Lung (tissue), 12 donors: ENCODE results near the gene PCDHA6. TPM values are rescaled to one million over a fixed set of nuclear protein-coding genes. Genes with fewer than 3 reads are reported as not detected.
A peak's percentile ranks its signal among the peaks of the same experiment; 100 is the strongest.
"Not testable (repeated sequence)": the region's sequence is repeated elsewhere in the genome, so short reads cannot be mapped to it uniquely, and the experiment has no call there.

Experiments used
- ATAC-seq: fragments of 200-7000 bp; cut with Tn5 transposase; one replicate; pipeline ENCODE4 v1.9.1; 2020; ENCODE audit warnings: moderate number of reproducible peaks; ENCODE audit not compliant: insufficient read depth, low FRiP score
- DNase-seq, 3 donors: peaks; one replicate each; pipeline ENCODE4 v3.0.0-alpha.2; 2013 to 2017
- H3K27ac ChIP-seq, 2 donors: one replicate each; pipeline ENCODE4 v1.5.1; 2013; ENCODE audit warnings: mild to moderate bottlenecking in 2 of 2, moderate library complexity in 2 of 2, control low read depth in 1 of 2, inconsistent platforms in 1 of 2, low read depth in 1 of 2, low read length in 1 of 2
- H3K27me3 ChIP-seq, 3 donors: one replicate each; pipeline ENCODE4 v1.5.1; 2013; ENCODE audit warnings: low read length in 2 of 3; ENCODE audit not compliant: control insufficient read depth in 3 of 3, insufficient read depth in 3 of 3
- H3K36me3 ChIP-seq, 4 donors: one replicate each; pipeline ENCODE4 v1.5.1; 2013; ENCODE audit warnings: low read length in 4 of 4, mild to moderate bottlenecking in 1 of 4, moderate library complexity in 1 of 4; ENCODE audit not compliant: control insufficient read depth in 4 of 4, insufficient read depth in 4 of 4
- H3K4me1 ChIP-seq, 5 donors: one replicate each; pipeline ENCODE4 v1.5.1; 2013; ENCODE audit warnings: low read length in 5 of 5, mild to moderate bottlenecking in 2 of 5, moderate library complexity in 1 of 5; ENCODE audit not compliant: control insufficient read depth in 5 of 5, insufficient read depth in 5 of 5
- H3K4me3 ChIP-seq: one replicate; pipeline ENCODE4 v1.5.1; 2013; ENCODE audit warnings: mild to moderate bottlenecking, control low read depth, moderate library complexity
- H3K9ac ChIP-seq, 2 donors: one replicate each; pipeline ENCODE4 v1.5.1; 2013; ENCODE audit warnings: low read length in 2 of 2, control low read depth in 1 of 2; ENCODE audit not compliant: insufficient read depth in 1 of 2
- H3K9me3 ChIP-seq, 4 donors: one replicate each; pipeline ENCODE4 v1.5.1; 2013; ENCODE audit warnings: low read length in 3 of 4, mild to moderate bottlenecking in 1 of 4, moderate library complexity in 1 of 4; ENCODE audit not compliant: control insufficient read depth in 4 of 4, insufficient read depth in 3 of 4
- WGBS, 2 donors: extraction: QIAGEN DNeasy Blood & Tissue Kit; methylation state at CpG; one replicate each; pipeline ENCODE4 v1.1.7; 2013; 5-methylcytosine and 5-hydroxymethylcytosine counted together
- polyA plus RNA-seq, 2 donors: library from polyadenylated mRNA; stranded (reverse); fragments of 200-250 nt; gene quantifications; one replicate each; pipeline ENCODE4 v1.2.1, GENCODE V29; 2013
- total RNA-seq, 2 donors: library from RNA; depleted of rRNA in 1 of 2; stranded (reverse); fragments of >200 nt in 1 of 2; gene quantifications; one replicate each; pipeline ENCODE4 v1.2.1, GENCODE V29; 2014 to 2021
- TF ChIP-seq, protein P1 (sequence below): IDR thresholded peaks from 2 replicates; pipeline ENCODE4 v1.5.1; 2012; ENCODE audit warnings: mild to moderate bottlenecking; ENCODE audit errors: control extremely low read depth, extremely low read depth
- donor health status: control.
- donor health status: control.
- donor health status: Bipolar disorder and iron deficiency.
- donor health status: healthy.
- donor health status: DM: yes; HTN: yes; CAD: no.

The PCDHA6 gene
- total and polyA plus RNA-seq, 4 donors, result 0.11 to 0.92 (median 0.35) TPM

DNA sequence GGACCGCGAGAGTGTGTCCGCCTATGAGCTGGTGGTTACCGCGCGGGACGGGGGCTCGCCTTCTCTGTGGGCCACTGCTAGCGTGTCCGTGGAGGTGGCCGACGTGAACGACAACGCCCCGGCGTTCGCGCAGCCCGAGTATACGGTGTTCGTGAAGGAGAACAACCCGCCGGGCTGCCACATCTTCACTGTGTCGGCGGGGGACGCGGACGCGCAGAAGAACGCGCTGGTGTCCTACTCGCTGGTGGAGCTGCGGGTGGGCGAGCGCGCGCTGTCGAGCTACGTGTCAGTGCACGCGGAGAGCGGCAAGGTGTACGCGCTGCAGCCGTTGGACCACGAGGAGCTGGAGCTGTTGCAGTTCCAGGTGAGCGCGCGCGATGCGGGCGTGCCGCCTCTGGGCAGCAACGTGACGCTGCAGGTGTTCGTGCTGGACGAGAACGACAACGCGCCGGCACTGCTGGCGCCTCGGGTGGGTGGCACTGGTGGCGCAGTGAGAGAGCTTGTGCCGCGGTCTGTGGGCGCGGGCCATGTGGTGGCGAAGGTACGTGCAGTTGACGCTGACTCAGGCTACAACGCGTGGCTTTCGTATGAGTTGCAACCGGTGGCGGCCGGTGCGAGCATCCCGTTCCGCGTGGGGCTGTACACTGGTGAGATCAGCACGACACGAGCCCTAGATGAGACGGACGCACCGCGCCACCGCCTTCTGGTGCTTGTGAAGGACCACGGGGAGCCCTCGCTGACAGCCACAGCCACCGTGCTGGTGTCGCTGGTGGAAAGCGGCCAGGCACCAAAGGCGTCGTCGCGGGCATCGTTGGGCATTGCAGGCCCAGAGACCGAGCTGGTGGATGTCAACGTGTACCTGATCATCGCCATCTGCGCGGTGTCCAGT is 8.1 kb downstream of the PCDHA6 start:
- Histone ChIP-seq H3K4me3 (no peak overlapping the region), H3K36me3 (no peaks in the 10 kb centered on the region), H3K9me3 (peaks cover 0 to 21% (median 2%) of the 10 kb centered on the region in 4 donors), H3K4me1 (no peaks in the 10 kb centered on the region), H3K27ac (no peak overlapping the region), H3K27me3 (no peaks in the 10 kb centered on the region), H3K9ac (no peak overlapping the region)
- TF ChIP-seq, protein P1, sequence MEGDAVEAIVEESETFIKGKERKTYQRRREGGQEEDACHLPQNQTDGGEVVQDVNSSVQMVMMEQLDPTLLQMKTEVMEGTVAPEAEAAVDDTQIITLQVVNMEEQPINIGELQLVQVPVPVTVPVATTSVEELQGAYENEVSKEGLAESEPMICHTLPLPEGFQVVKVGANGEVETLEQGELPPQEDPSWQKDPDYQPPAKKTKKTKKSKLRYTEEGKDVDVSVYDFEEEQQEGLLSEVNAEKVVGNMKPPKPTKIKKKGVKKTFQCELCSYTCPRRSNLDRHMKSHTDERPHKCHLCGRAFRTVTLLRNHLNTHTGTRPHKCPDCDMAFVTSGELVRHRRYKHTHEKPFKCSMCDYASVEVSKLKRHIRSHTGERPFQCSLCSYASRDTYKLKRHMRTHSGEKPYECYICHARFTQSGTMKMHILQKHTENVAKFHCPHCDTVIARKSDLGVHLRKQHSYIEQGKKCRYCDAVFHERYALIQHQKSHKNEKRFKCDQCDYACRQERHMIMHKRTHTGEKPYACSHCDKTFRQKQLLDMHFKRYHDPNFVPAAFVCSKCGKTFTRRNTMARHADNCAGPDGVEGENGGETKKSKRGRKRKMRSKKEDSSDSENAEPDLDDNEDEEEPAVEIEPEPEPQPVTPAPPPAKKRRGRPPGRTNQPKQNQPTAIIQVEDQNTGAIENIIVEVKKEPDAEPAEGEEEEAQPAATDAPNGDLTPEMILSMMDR, result no peak
- WGBS, 2 donors, result 41 to 49% methylated on average over 103 of the region's 103 CpGs
- ATAC-seq (no peak), DNase-seq (no peak)

DNA sequence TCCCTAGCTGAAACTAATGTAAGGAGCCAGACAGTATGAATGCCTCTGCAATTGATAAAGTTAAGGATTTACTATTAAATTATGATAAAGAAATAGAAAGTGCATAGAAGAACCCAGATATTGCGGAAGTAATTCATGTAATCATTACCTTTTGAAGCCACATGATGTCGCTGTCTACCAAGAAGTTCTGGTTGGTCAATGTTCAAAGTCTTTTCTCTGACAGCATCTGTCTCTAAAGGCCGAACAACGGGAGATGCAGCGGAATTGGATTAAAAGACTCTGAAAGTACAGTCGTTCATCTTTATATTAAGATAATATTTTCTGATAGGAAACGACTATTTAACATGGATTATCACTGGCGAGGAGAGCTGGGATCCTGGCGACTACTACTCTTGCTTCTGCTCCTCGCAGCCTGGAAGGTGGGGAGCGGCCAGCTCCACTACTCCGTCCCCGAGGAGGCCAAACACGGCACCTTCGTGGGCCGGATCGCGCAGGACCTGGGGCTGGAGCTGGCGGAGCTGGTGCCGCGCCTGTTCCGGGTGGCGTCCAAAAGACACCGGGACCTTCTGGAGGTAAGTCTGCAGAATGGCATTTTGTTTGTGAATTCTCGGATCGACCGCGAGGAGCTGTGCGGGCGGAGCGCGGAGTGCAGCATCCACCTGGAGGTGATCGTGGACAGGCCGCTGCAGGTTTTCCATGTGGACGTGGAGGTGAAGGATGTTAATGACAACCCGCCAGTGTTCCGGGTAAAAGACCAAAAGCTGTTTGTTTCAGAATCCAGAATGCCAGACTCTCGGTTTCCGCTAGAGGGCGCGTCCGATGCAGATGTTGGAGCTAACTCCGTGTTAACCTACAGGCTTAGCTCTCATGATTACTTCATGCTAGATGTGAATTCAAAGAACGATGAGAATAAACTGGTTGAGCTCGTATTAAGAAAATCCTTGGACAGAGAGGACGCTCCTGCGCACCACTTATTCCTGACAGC is 13.5 kb downstream of the PCDHA6 start, which contains the start of gene PCDHA8:
Gene PCDHA8 (plus strand): TSS at position 210 of the 985 bp plus-strand sequence. CDS start 135 bp downstream, at position 345.
- no peak within 1 kb of the TSS for H3K27ac ChIP-seq
- H3K4me1 ChIP-seq, result no peaks in the 10 kb centered on the region
- H3K9ac ChIP-seq, result no peak within 1 kb of the TSS
- DNase-seq (peak in 1 of 3 donors; percentile 1), ATAC-seq (no peak)
- H3K4me3 ChIP-seq, result no peak within 1 kb of the TSS
- H3K36me3 ChIP-seq, result no peaks in the 10 kb centered on the region
- 17 to 25% methylated on average over 40 to 47 of the region's 47 CpGs for WGBS, 2 donors
- peaks cover 0 to 13% (median 1%) of the 10 kb centered on the region in 4 donors for H3K9me3 ChIP-seq
- no peaks in the 10 kb centered on the region for H3K27me3 ChIP-seq
- TF ChIP-seq, protein P1, result no peak

DNA sequence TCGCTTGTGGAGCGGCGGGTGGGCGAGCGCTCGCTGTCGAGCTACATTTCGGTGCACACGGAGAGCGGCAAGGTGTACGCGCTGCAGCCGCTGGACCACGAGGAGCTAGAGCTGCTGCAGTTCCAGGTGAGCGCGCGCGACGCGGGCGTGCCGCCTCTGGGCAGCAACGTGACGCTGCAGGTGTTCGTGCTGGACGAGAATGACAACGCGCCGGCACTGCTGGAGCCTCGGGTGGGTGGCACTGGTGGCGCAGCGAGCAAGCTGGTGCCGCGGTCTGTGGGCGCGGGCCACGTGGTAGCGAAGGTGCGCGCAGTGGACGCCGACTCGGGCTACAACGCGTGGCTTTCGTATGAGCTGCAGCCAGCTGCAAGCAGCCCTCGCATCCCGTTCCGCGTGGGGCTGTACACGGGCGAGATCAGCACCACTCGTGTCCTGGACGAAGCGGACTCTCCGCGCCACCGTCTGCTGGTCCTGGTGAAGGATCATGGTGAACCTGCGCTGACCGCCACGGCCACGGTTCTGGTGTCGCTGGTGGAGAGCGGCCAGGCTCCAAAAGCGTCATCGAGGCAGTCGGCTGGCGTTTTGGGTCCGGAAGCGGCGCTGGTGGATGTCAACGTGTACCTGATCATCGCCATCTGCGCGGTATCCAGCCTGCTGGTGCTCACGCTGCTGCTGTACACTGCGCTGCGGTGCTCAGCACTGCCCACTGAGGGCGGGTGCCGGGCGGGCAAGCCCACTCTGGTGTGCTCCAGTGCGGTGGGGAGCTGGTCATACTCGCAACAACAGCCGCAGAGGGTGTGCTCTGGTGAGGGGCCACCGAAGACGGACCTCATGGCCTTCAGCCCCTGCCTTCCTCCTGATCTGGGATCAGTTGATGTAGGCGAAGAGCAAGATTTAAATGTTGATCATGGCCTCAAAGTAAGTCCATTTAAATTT is 15.3 kb downstream of the PCDHA6 start:
- TF ChIP-seq, protein P1, result no peak
- H3K36me3 ChIP-seq, result no peaks in the 10 kb centered on the region
- WGBS, 2 donors, result 54% methylated on average over 48 of the region's 87 CpGs; no CpG with 5 or more reads in 1 of the 2 donors
- H3K9me3 ChIP-seq, result peaks cover 0 to 7% (median 1%) of the 10 kb centered on the region in 4 donors
- H3K27me3 ChIP-seq, result no peaks in the 10 kb centered on the region
- DNase-seq, result no peak
- ATAC-seq, result no peak
- H3K4me3 ChIP-seq, result no peak overlapping the region
- no peak overlapping the region for H3K9ac ChIP-seq
- no peaks in the 10 kb centered on the region for H3K4me1 ChIP-seq
- no peak overlapping the region for H3K27ac ChIP-seq

DNA sequence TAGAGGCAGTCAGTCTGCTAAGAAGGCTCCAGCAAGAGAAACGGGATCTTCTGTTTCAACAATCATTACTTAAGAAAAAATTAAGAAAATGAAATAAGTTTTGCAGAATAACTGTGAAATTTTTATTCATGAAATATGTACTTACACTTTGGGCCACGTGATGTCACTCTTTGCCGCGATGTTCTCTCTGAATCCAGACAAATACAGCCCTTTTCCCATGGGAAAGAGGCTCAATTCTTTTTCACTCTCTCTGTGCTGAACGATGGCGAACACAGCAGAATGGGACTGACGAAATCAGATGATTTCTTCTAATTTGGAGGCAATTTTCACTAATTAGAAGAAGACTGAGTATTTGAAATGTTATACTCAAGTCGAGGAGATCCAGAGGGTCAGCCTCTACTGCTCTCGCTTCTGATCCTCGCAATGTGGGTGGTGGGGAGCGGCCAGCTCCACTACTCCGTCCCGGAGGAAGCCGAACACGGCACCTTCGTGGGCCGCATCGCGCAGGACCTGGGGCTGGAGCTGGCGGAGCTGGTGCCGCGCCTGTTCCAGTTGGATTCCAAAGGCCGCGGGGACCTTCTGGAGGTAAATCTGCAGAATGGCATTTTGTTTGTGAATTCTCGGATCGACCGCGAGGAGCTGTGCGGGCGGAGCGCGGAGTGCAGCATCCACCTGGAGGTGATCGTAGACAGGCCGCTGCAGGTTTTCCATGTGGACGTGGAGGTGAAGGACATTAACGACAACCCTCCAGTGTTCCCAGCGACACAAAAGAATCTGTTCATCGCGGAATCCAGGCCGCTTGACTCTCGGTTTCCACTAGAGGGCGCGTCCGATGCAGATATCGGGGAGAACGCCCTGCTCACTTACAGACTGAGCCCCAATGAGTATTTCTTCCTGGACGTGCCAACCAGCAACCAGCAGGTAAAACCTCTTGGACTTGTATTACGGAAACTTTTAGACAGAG is 20.7 kb downstream of the PCDHA6 start, which contains the start of gene PCDHA9:
Gene PCDHA9 (plus strand): TSS at position 244 of the 964 bp plus-strand sequence. CDS start 114 bp downstream, at position 358.
- H3K27ac ChIP-seq, H3K36me3 ChIP-seq, H3K27me3 ChIP-seq, H3K4me1 ChIP-seq, H3K9me3 ChIP-seq, ATAC-seq, H3K4me3 ChIP-seq, H3K9ac ChIP-seq: not testable (repeated sequence)
- whole genome bisulfite sequencing, 2 donors, result 6 to 23% methylated on average over 9 to 36 of the region's 48 CpGs
- DNase-seq, result peak in 2 of 3 donors; percentile 7 to 14
